IMR-90 (cell line): ENCODE results near the gene MTERF1. TPM values are rescaled to one million over a fixed set of nuclear protein-coding genes. Genes with fewer than 3 reads are reported as not detected.

Experiments used
- ATAC-seq: fragments of 200-7000 bp; cut with Tn5 transposase; 2 replicates; pipeline ENCODE4 v1.9.1; 2020; ENCODE audit warnings: low read depth, mild to moderate bottlenecking, moderate library complexity
- BruUV-seq: library from RNA; stranded (reverse); fragments of 400-500 nt; replicated peaks from 2 replicates; lab custom pipeline; 2021; lab: Mats Ljungman, UMichigan
- CTCF ChIA-PET: fragments of 300-600 bp; formaldehyde crosslinking; extraction: SDS; loops from one replicate; lab custom pipeline; 2021; ENCODE audit warnings: antibody characterized with exemption; lab: Yijun Ruan, JAX
- POLR2A ChIA-PET: fragments of 300-600 bp; sonication (Branson Sonifier 250); formaldehyde crosslinking; loops from one replicate; lab custom pipeline; 2022; ENCODE audit warnings: antibody characterized with exemption; ENCODE audit not compliant: unreplicated experiment; lab: Charles Lee
- DNase-seq: peaks from one replicate; pipeline ENCODE4 v3.0.0; 2013
- H2AFZ ChIP-seq: replicated peaks from 2 replicates; pipeline ENCODE3; 2013; ENCODE audit warnings: low read length, mild to moderate bottlenecking; ENCODE audit not compliant: poor library complexity
- H2AK5ac ChIP-seq: 2 replicates; pipeline ENCODE4 v1.6.1; 2013; ENCODE audit warnings: low read depth, low read length, inconsistent platforms
- H2AK9ac ChIP-seq: replicated peaks from 2 replicates; pipeline ENCODE3; 2013; ENCODE audit warnings: mild to moderate bottlenecking, low read depth, low read length, moderate library complexity; ENCODE audit not compliant: poor library complexity
- H2BK120ac ChIP-seq: 2 replicates; pipeline ENCODE4 v1.6.1; 2013; ENCODE audit warnings: low read depth, low read length, inconsistent platforms
- H2BK15ac ChIP-seq: 3 replicates; pipeline ENCODE4 v1.6.1; 2013; ENCODE audit warnings: low read depth, low read length, inconsistent platforms
- H2BK20ac ChIP-seq: 2 replicates; pipeline ENCODE4 v1.6.1; 2013; ENCODE audit warnings: low read depth, mild to moderate bottlenecking, inconsistent platforms, low read length, moderate library complexity
- H2BK5ac ChIP-seq: 2 replicates; pipeline ENCODE4 v1.6.1; 2013; ENCODE audit warnings: mild to moderate bottlenecking, low read depth, low read length, inconsistent platforms; ENCODE audit not compliant: poor library complexity, severe bottlenecking
- H3K14ac ChIP-seq: replicated peaks from 2 replicates; pipeline ENCODE4 v1.6.1; 2013; ENCODE audit warnings: low read depth, low read length, inconsistent platforms
- H3K18ac ChIP-seq: 2 replicates; pipeline ENCODE4 v1.6.1; 2013; ENCODE audit warnings: low read depth, low read length, control low read depth
- H3K23ac ChIP-seq: 2 replicates; pipeline ENCODE4 v1.6.1; 2013; ENCODE audit warnings: low read depth, low read length, inconsistent platforms
- H3K27ac ChIP-seq: 2 replicates; pipeline ENCODE4 v1.5.1; 2013; ENCODE audit warnings: mild to moderate bottlenecking, control low read depth, low read length; ENCODE audit not compliant: insufficient read depth
- H3K27me3 ChIP-seq: 2 replicates; pipeline ENCODE4 v1.6.1; 2013; ENCODE audit warnings: low read length; ENCODE audit not compliant: control insufficient read depth, insufficient read depth
- H3K36me3 ChIP-seq: 2 replicates; pipeline ENCODE4 v1.6.1; 2013; ENCODE audit warnings: low read length, mixed read lengths; ENCODE audit not compliant: control insufficient read depth, insufficient read depth
- H3K4ac ChIP-seq: 2 replicates; pipeline ENCODE4 v1.6.1; 2013; ENCODE audit warnings: low read depth, low read length, inconsistent platforms
- H3K4me1 ChIP-seq: 2 replicates; pipeline ENCODE4 v1.6.1; 2013; ENCODE audit warnings: low read length, mixed read lengths; ENCODE audit not compliant: control insufficient read depth, insufficient read depth
- H3K4me2 ChIP-seq: 2 replicates; pipeline ENCODE4 v1.6.1; 2013; ENCODE audit warnings: low read depth, mild to moderate bottlenecking, control low read depth, low read length, moderate library complexity
- H3K4me3 ChIP-seq: 2 replicates; pipeline ENCODE4 v1.5.1; 2013; ENCODE audit warnings: low read depth, mild to moderate bottlenecking, control low read depth, low read length, moderate library complexity; ENCODE audit not compliant: insufficient read depth
- H3K56ac ChIP-seq: 2 replicates; pipeline ENCODE4 v1.6.1; 2013; ENCODE audit warnings: low read length, inconsistent platforms; ENCODE audit not compliant: insufficient read depth; ENCODE audit errors: extremely low read depth
- H3K79me1 ChIP-seq, 2 experiments: 2 replicates each; pipeline ENCODE4 v1.6.1; 2013; ENCODE audit warnings: low read length in 2 of 2, inconsistent platforms in 1 of 2, low read depth in 1 of 2
- H3K9ac ChIP-seq: 2 replicates; pipeline ENCODE4 v1.6.1; 2013; ENCODE audit warnings: low read depth, low read length, control low read depth
- H3K9me1 ChIP-seq: 2 replicates; pipeline ENCODE4 v1.6.1; 2013; ENCODE audit warnings: low read length, inconsistent platforms; ENCODE audit not compliant: insufficient read depth
- H3K9me3 ChIP-seq: 2 replicates; pipeline ENCODE4 v1.6.1; 2013; ENCODE audit warnings: low read length; ENCODE audit not compliant: control insufficient read depth, insufficient read depth
- H4K20me1 ChIP-seq: 2 replicates; pipeline ENCODE4 v1.6.1; 2013; ENCODE audit warnings: low read length, inconsistent platforms; ENCODE audit not compliant: insufficient read depth
- H4K5ac ChIP-seq: 2 replicates; pipeline ENCODE4 v1.6.1; 2013; ENCODE audit warnings: mild to moderate bottlenecking, low read depth, low read length, control low read depth
- H4K8ac ChIP-seq, 2 experiments: 2 replicates each; pipeline ENCODE4 v1.6.1; 2013; ENCODE audit warnings: low read depth in 2 of 2, low read length in 2 of 2, control low read depth in 1 of 2, inconsistent platforms in 1 of 2
- H4K91ac ChIP-seq: 2 replicates; pipeline ENCODE4 v1.6.1; 2013; ENCODE audit warnings: low read depth, low read length, inconsistent platforms; ENCODE audit not compliant: insufficient read depth
- BHLHE40 ChIP-seq: fragments of 150-350 bp; IDR thresholded peaks from 2 replicates; pipeline ENCODE4 v1.6.1; 2016; ENCODE audit warnings: mild to moderate bottlenecking, low read depth, low read length
- ELK1 ChIP-seq: fragments of 150-350 bp; IDR thresholded peaks from 2 replicates; pipeline ENCODE4 v1.6.1; 2016; ENCODE audit warnings: low read depth, mild to moderate bottlenecking, low read length, moderate library complexity, borderline replicate concordance
- MAZ ChIP-seq: IDR thresholded peaks from 2 replicates; pipeline ENCODE4 v1.6.1; 2012; ENCODE audit warnings: low read depth, mild to moderate bottlenecking, low read length, improper control_type of control experiment, moderate library complexity, borderline replicate concordance
- WGBS, 2 experiments: methylation state at CpG; one replicate each; pipeline versions ENCODE4 v1.1.5 to v1.1.7; 2013; ENCODE audit warnings: missing lambda C conversion rate in 2 of 2; ENCODE audit not compliant: insufficient read length in 1 of 2; ENCODE audit errors: extremely low coverage in 2 of 2; 5-methylcytosine and 5-hydroxymethylcytosine counted together
- dilution Hi-C: fragments of 300-500 bp; cut with HindIII; formaldehyde crosslinking; loops from one replicate; pipeline ENCODE4 v1.14.3; 2018; ENCODE audit warnings: low sequenced_read_pairs; ENCODE audit not compliant: unreplicated experiment
- in situ Hi-C: fragments of 300-500 bp; cut with MboI; formaldehyde crosslinking; loops from 3 replicates; pipeline ENCODE4 v1.14.3; 2019; ENCODE audit warnings: low sequenced_read_pairs, inconsistent platforms, mixed read lengths
- intact Hi-C: fragments of 100-400 bp; cut with micrococcal nuclease; formaldehyde crosslinking; loops from 2 replicates; pipeline ENCODE4 v1.10.0; 2022
- polyA plus RNA-seq, 3 experiments: library from polyadenylated mRNA; depleted of rRNA; stranded (reverse); fragments of >200 nt; gene quantifications; 2 replicates each; pipeline ENCODE4 v1.2.3, GENCODE V29; 2012; ENCODE audit warnings: low replicate concordance in 1 of 3
- total RNA-seq: library from RNA; depleted of rRNA; stranded (reverse); fragments of >200 nt; gene quantifications from 2 replicates; pipeline ENCODE4 v1.2.3, GENCODE V29; 2012

MTERF1 gene
- total and polyA plus RNA-seq, 2 of the 4 experiments (the other 2 are of a cell fraction): 7.0 to 7.3 TPM

GRCh38 chr7:91837397-91838070 lies 43.0 kb downstream of the MTERF1 start:
- WGBS, 2 experiments: 30% methylated on average over 1 of the region's 4 CpGs; no CpG with 5 or more reads in 1 of the 2 experiments
- Histone ChIP-seq H4K5ac (no peak overlapping the region), H4K8ac (no peak overlapping the region), H2BK20ac (no peak overlapping the region), H2AK5ac (no peak overlapping the region), H3K4me3 (no peak overlapping the region), H3K56ac (no peak overlapping the region), H3K27me3 (no peaks in the 10 kb centered on the region), H3K27ac (no peak overlapping the region), H2AK9ac (no peak overlapping the region), H3K36me3 (no peaks in the 10 kb centered on the region), H2BK120ac (no peak overlapping the region), H3K14ac (no peak overlapping the region), H3K4me1 (no peaks in the 10 kb centered on the region), H3K79me1 (no peaks in the 10 kb centered on the region), H3K9me3 (no peaks in the 10 kb centered on the region), H3K9me1 (no peaks in the 10 kb centered on the region), H2AFZ (no peak overlapping the region), H4K20me1 (no peaks in the 10 kb centered on the region), H3K23ac (no peak overlapping the region), H4K91ac (no peak overlapping the region), H3K4me2 (no peak overlapping the region), H3K9ac (no peak overlapping the region), H2BK15ac (no peak overlapping the region), H3K18ac (no peak overlapping the region), H3K4ac (no peak overlapping the region), H2BK5ac (no peak overlapping the region)
- no peak for TF ChIP-seq MAZ
- no peak for TF ChIP-seq ELK1
- no peak for TF ChIP-seq BHLHE40
- ATAC-seq: no peak
- no peak for DNase-seq
- BruUV-seq: no TSS peak
- ChIA-PET POLR2A (no interaction called here), CTCF (no interaction called here)
- in situ Hi-C loops (no loop called here), dilution Hi-C loops (no loop called here), intact Hi-C loops (no loop called here)
